HepG2 (cell line): Measurements from ENCODE around the gene NUTF2. TPM values are rescaled to one million over a fixed set of nuclear protein-coding genes. Genes with fewer than 3 reads are reported as not detected.
A peak's percentile ranks its signal among the peaks of the same experiment; 100 is the strongest.

Experiments used
- ARNTL ChIP-seq: sonication (generic); formaldehyde crosslinking; IDR thresholded peaks from 2 replicates; pipeline ENCODE4 v1.4.0; 2020; ENCODE audit warnings: mild to moderate bottlenecking, missing genetic modification reagents
- CEBPG ChIP-seq: IDR thresholded peaks from 2 replicates; pipeline ENCODE4 v1.6.1; 2016
- GTF2F1 ChIP-seq: fragments of 150-350 bp; IDR thresholded peaks from 2 replicates; pipeline ENCODE4 v1.6.1; 2014; ENCODE audit warnings: low read length
- HNF4G ChIP-seq, 2 experiments: sonication (generic) in 1 of 2; formaldehyde crosslinking in 1 of 2; IDR thresholded peaks; 2 replicates each; pipeline versions ENCODE4 v1.4.0 to v1.6.1; 2011 to 2020; ENCODE audit warnings: borderline replicate concordance in 2 of 2, low read depth in 2 of 2, mild to moderate bottlenecking in 2 of 2, low read length in 1 of 2, missing genetic modification reagents in 1 of 2, moderate library complexity in 1 of 2
- MYPOP ChIP-seq: sonication (generic); formaldehyde crosslinking; IDR thresholded peaks from 2 replicates; pipeline ENCODE4 v1.8.1; 2023; ENCODE audit warnings: mild to moderate bottlenecking, moderate library complexity, missing genetic modification reagents
- NFRKB ChIP-seq: fragments of 450-650 bp; IDR thresholded peaks from 2 replicates; pipeline ENCODE4 v1.6.1; 2017
- TAF15 ChIP-seq: fragments of 200-400 bp; formaldehyde crosslinking; IDR thresholded peaks from one replicate; pipeline ENCODE4 v1.6.1; 2018; ENCODE audit warnings: mild to moderate bottlenecking, low read depth, low read length; ENCODE audit not compliant: poor library complexity, severe bottlenecking
- ZBTB40 ChIP-seq, 2 experiments: fragments of 450-650 bp in 1 of 2; sonication (generic) in 1 of 2; formaldehyde crosslinking in 1 of 2; IDR thresholded peaks; 2 replicates each; pipeline versions ENCODE4 v1.6.1 to v1.8.0; 2016 to 2022; ENCODE audit warnings: antibody characterized with exemption in 1 of 2, mild to moderate bottlenecking in 1 of 2, missing genetic modification reagents in 1 of 2
- ZNF558 ChIP-seq: sonication (generic); formaldehyde crosslinking; IDR thresholded peaks from 2 replicates; pipeline ENCODE4 v1.9.0; 2022; ENCODE audit warnings: mild to moderate bottlenecking, missing genetic modification reagents, borderline replicate concordance
- ZNF607 ChIP-seq: sonication (generic); formaldehyde crosslinking; IDR thresholded peaks from 2 replicates; pipeline ENCODE4 v1.5.1; 2020; ENCODE audit warnings: missing genetic modification reagents, mild to moderate bottlenecking, borderline replicate concordance
- ZSCAN31 ChIP-seq: sonication (generic); formaldehyde crosslinking; IDR thresholded peaks from 2 replicates; pipeline ENCODE4 v1.5.0; 2020; ENCODE audit warnings: low read depth, mild to moderate bottlenecking, missing genetic modification reagents
- polyA plus RNA-seq, 8 experiments: library from polyadenylated mRNA; depleted of rRNA in 3 of 8; stranded (reverse) in 7 of 8; unstranded in 1 of 8; fragments of >200 nt; fragmentation: Illumina TruSeq in 4 of 8; extraction: Trizol in 4 of 8; gene quantifications; 2 replicates each; pipeline versions ENCODE4 v1.2.1 to v1.2.3, GENCODE V29; 2011 to 2016; ENCODE audit warnings: low read depth in 4 of 8, missing spikeins in 1 of 8, mixed read lengths in 1 of 8; ENCODE audit not compliant: insufficient read depth in 1 of 8
- total RNA-seq, 5 experiments: library from RNA; depleted of rRNA; stranded (reverse); fragments of >200 nt; fragmentation: Illumina TruSeq; extraction: Trizol; gene quantifications; 2 replicates each; pipeline ENCODE4 v1.2.3, GENCODE V29; 2016; ENCODE audit warnings: low read depth in 1 of 5
- TF ChIP-seq, protein P1 (sequence below): sonication (generic); formaldehyde crosslinking; IDR thresholded peaks from 2 replicates; pipeline ENCODE4 v1.4.0; 2020; ENCODE audit warnings: missing genetic modification reagents
- TF ChIP-seq, protein P2 (sequence below): sonication (generic); formaldehyde crosslinking; IDR thresholded peaks from 2 replicates; pipeline ENCODE4 v1.8.1; 2022; ENCODE audit warnings: mild to moderate bottlenecking, missing genetic modification reagents

The NUTF2 gene
- total and polyA plus RNA-seq, 2 of the 13 experiments (the other 11 are each of a cell fraction or from before 2014, with no cell fraction given) = 168 to 214 TPM

GRCh38 chr16:67806428-67807147 lies 40.1 kb upstream of the NUTF2 start, which contains the start of the genes RANBP10 and TSNAXIP1 (continued):
- 0 out of 2 replicates have a peak, but pooled peaks have one; percentile 37 for TF ChIP-seq MYPOP (CRISPR knock-in tag)
- peak; percentile 86 for TF ChIP-seq ZSCAN31 (CRISPR knock-in tag)
- no peak for TF ChIP-seq ZNF558 (CRISPR knock-in tag)
- peak; percentile 84 for TF ChIP-seq CEBPG (CRISPR knock-in tag)
- TF ChIP-seq, protein P1, sequence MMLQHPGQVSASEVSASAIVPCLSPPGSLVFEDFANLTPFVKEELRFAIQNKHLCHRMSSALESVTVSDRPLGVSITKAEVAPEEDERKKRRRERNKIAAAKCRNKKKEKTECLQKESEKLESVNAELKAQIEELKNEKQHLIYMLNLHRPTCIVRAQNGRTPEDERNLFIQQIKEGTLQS (CRISPR knock-in tag) = peak; percentile 55; the same call in 1 of the 2 replicates
- peak; percentile 52; the same call in 1 of the 2 replicates for TF ChIP-seq GTF2F1
- 0 out of 2 replicates have a peak, but pooled peaks have one; percentile 36 for TF ChIP-seq ZNF607 (CRISPR knock-in tag)
- peak; percentile 36; the same call in 1 of the 2 replicates for TF ChIP-seq HNF4G (IDR thresholded peaks at IDR 0.05; ENCODE audit: borderline replicate concordance, low read depth, low read length)
- no peak for TF ChIP-seq HNF4G (CRISPR knock-in tag; IDR thresholded peaks at IDR 0.05; ENCODE audit: borderline replicate concordance, low read depth)
- TF ChIP-seq, protein P2, sequence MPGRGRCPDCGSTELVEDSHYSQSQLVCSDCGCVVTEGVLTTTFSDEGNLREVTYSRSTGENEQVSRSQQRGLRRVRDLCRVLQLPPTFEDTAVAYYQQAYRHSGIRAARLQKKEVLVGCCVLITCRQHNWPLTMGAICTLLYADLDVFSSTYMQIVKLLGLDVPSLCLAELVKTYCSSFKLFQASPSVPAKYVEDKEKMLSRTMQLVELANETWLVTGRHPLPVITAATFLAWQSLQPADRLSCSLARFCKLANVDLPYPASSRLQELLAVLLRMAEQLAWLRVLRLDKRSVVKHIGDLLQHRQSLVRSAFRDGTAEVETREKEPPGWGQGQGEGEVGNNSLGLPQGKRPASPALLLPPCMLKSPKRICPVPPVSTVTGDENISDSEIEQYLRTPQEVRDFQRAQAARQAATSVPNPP (CRISPR knock-in tag) = no peak
- TF ChIP-seq ZBTB40 (IDR thresholded peaks at IDR 0.05) = no peak
- peak; percentile 18; the same call in 1 of the 2 replicates for TF ChIP-seq ZBTB40 (CRISPR knock-in tag; IDR thresholded peaks at IDR 0.05)
- 0 out of 2 replicates have a peak, but pooled peaks have one; percentile 8 for TF ChIP-seq ARNTL (CRISPR knock-in tag)
- no peak for TF ChIP-seq TAF15
- TF ChIP-seq NFRKB = no peak
